Dermis microvascular lymphatic vessel endothelial cell (primary cell): ENCODE results near the gene ANKUB1. TPM values are rescaled to one million over a fixed set of nuclear protein-coding genes. Genes with fewer than 3 reads are reported as not detected.

Source experiments
- DNase-seq, 2 donors: peaks; one replicate each; pipeline versions ENCODE4 v3.0.0 to v3.0.0-alpha.2; 2010; ENCODE audit warnings: low read depth in 2 of 2
- total RNA-seq: library from RNA; depleted of rRNA; stranded (reverse); fragments of >200 nt; gene quantifications from 2 replicates; pipeline ENCODE4 v1.2.1, GENCODE V29; 2014

ANKUB1 gene
- total RNA-seq, 1 donor from 2014 or later = not detected

- no peak for DNase-seq
These were observed 28.7 kb downstream of the ANKUB1 start for GRCh38 chr3:149763565-149764195.

GRCh38 chr3:149753717-149754116 is 38.6 kb downstream of the ANKUB1 start:
- DNase-seq = no peak

- DNase-seq = no peak
These were observed 39.6 kb downstream of the ANKUB1 start for GRCh38 chr3:149752788-149753136.

GRCh38 chr3:149752051-149752787 is 40.1 kb downstream of the ANKUB1 start, which contains the start of gene COMMD2:
TSS of gene COMMD2 (minus strand) at chr3:149752489. CDS start at chr3:149752444, 45 bp downstream.
- peak; percentile 63 to 78 for DNase-seq

- DNase-seq = peak in 1 of 2 donors; percentile 7
These were observed 40.8 kb downstream of the ANKUB1 start for GRCh38 chr3:149751551-149751950.

- DNase-seq = no peak
These were observed 47.7 kb downstream of the ANKUB1 start for GRCh38 chr3:149744606-149745005.

GRCh38 chr3:149744151-149744550 is 48.2 kb downstream of the ANKUB1 start:
- peak in 1 of 2 donors; percentile 44 for DNase-seq

- DNase-seq = no peak
These were observed 53.0 kb downstream of the ANKUB1 start for GRCh38 chr3:149739396-149739795.

- DNase-seq = no peak
These were observed 53.5 kb downstream of the ANKUB1 start for GRCh38 chr3:149738876-149739275.

- no peak for DNase-seq
These were observed 55.5 kb downstream of the ANKUB1 start for GRCh38 chr3:149736953-149737205.

- no peak for DNase-seq
These were observed 56.0 kb downstream of the ANKUB1 start for GRCh38 chr3:149736175-149736952.

- DNase-seq = no peak
These were observed 60.1 kb downstream of the ANKUB1 start for GRCh38 chr3:149732234-149732633.

GRCh38 chr3:149727656-149728055 is 64.7 kb downstream of the ANKUB1 start:
- DNase-seq = no peak

GRCh38 chr3:149726716-149727407 is 65.5 kb downstream of the ANKUB1 start:
- no peak for DNase-seq

- DNase-seq = no peak
These were observed 68.6 kb downstream of the ANKUB1 start for GRCh38 chr3:149723781-149724180.

GRCh38 chr3:149720918-149721317 is 71.4 kb downstream of the ANKUB1 start:
- DNase-seq = no peak

GRCh38 chr3:149717391-149718056 is 74.8 kb downstream of the ANKUB1 start:
- peak; percentile 36 to 84 for DNase-seq

GRCh38 chr3:149716984-149717383 is 75.4 kb downstream of the ANKUB1 start:
- no peak for DNase-seq

- DNase-seq = no peak
These were observed 77.1 kb downstream of the ANKUB1 start for GRCh38 chr3:149715247-149715646.

GRCh38 chr3:149713730-149714654 is 78.4 kb downstream of the ANKUB1 start:
- no peak for DNase-seq
